Right renal cortex interstitium (tissue), 3 donors: Measurements from ENCODE around the gene CAMP. TPM values are rescaled to one million over a fixed set of nuclear protein-coding genes. Genes with fewer than 3 reads are reported as not detected.
"Not testable (repeated sequence)": the region's sequence is repeated elsewhere in the genome, so short reads cannot be mapped to it uniquely, and the experiment has no call there.

ENCODE experiments used
- DNase-seq, 3 donors: peaks; one replicate each; pipeline ENCODE4 v3.0.0-alpha.2; 2013; ENCODE audit warnings: low read depth in 3 of 3, low spot score in 2 of 3
- polyA plus RNA-seq, 3 donors: library from polyadenylated mRNA; unstranded; fragments of 120-200 nt; gene quantifications; one replicate each; pipeline ENCODE4 v1.2.1, GENCODE V29; 2013; ENCODE audit not compliant: insufficient read length in 3 of 3

The CAMP gene
- polyA plus RNA-seq, 3 donors, result 0.17 to 1.2 (median 0.36) TPM

DNA sequence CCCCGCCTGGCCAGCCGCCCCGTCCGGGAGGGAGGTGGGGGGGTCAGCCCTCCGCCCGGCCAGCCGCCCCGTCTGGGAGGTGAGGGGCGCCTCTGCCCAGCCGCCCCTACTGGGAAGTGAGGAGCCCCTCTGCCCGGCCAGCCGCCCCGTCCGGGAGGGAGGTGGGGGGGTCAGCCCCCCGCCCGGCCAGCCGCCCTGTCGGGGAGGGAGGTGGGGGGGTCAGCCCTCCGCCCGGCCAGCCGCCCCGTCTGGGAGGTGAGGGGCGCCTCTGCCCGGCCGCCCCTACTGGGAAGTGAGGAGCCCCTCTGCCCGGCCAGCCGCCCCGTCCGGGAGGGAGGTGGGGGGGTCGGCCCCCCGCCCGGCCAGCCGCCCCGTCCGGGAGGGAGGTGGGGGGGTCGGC, 11.5 kb upstream of the CAMP start:
- not testable (repeated sequence) for DNase-seq

DNA sequence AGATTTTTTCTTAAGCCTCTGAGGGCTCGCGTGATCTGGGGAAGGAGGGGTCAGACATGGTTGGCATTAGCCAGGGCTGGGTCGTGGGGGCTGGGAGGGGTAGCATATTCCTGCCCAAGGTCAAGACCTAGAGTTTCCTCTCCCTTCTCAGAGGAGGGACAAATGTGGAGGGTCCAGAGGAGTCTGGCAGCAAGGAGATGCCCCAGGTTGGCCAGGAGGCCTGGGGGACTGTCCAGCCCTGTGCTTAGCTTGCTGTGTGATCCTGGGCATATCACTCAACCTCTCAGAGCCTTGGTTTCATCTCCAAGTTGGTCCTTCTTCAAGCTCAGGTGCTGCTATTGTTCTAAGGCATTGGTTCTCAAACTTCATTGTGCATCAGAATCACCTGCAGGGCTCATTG, 9.1 kb upstream of the CAMP start:
- no peak for DNase-seq

DNA sequence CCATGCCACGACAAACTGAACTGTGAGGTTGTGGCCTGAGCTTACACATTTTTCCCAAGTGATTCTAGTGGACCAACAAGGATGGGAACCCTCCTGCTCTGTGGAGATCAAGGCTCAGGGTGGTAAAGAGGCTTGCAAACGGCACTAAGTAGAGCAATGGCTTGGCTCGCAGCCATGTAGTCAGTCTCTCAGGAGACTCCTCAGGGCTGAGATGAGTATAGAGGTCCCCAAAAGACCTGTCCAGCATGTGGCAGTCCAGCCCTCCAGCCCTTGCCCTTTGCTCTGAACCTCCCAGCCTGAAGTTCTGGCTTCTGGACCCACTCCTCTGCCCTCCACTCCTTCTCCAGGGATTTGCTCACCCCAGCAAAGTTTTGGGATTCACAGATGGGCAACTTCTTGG, 8.3 kb upstream of the CAMP start:
- no peak for DNase-seq

DNA sequence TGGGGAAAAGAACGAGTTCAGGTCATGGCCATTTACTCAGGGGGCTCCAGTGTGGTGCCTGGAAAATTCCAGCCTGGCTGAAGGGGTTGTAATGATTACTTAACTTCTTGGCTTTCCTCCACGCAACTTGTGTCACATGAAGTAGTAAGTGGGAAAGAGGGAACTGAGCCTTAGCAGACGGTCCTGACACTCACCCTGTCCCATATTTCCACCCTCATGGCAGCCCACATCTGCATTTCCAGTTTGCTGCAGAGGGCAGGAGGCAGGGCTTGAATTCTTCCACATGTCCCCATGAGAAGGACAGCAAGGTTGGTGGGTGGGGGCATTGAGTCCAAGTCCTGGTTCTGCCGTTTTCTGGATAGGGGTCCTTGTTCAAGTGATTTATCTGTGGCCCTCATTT, 7.8 kb upstream of the CAMP start:
- no peak for DNase-seq

DNA sequence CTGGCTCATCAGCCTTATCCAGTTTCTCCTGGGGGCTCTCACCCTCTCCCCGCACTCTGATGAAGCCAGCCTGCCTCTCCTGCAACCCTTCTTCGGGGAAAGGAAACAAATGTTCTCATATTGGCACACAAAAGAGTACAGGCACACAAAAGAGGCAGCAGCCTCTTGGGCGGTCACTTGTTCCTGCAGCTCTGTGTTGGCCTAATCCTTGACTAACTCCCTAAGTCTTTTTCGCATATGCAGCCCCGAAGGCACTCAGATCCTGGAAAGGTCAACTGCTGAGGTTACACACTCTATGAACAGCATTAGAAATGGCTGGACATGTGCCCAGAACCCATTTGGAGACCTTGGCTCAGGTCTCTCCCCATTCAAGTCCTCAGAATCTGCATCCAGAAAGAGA, 7.4 kb upstream of the CAMP start:
- no peak for DNase-seq

DNA sequence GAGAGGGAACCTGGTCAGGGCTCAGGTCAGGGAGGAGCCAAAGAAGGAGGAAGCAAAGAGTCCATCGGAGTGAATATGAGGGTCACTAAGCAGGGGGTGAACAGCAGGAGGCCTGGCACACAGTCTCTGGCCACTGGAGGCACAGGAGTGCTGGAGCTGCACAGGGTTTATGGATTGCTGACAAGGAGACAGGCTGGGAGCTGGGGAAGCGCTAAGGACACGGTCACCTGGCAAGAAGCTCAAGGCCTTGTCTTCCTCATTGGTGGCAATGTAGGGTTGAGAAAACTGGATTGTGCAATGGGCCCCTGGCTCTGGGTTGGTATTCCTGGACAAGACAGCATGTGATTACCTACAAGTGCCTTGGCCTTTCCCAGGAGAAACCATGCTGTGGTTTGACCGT, 5.8 kb upstream of the CAMP start:
- no peak for DNase-seq

DNA sequence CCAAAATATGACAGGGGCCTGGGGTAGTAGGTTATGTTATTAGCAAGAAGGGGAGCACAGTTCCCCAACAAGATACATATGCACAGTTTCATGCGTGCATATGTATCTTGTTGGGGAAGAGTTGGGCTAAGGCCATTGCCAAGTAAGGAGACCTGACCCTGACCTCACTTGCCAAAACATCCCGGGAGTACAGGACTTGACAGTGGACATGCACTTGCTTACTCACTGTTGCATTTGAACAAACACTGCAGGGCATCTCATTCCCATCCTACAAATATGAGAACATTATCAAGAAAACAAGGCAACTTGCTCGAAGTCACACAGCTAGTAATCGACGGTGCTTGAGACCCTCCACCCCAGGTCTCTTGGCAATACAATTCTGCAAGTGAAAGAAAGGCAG, 4.8 kb upstream of the CAMP start:
- DNase-seq, result no peak

DNA sequence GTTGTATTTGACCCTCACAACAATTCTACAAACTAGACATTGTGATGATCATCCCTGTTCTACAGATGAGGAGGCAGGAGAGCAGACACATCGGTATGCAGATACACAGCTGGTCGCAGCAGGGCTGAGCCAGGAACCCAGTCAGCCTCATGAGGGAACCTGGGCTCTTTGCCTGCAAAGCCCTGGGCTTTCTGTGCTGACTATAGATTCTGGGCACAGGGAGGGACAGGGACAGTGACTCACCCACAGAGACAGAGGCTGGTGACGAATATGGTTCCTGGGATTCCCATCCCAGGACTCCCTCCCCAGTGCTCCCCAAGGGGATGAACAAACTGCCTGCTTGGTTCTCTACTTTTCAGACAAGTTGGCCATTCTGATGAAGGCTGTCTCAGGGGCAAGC, 3.8 kb upstream of the CAMP start:
- no peak for DNase-seq

DNA sequence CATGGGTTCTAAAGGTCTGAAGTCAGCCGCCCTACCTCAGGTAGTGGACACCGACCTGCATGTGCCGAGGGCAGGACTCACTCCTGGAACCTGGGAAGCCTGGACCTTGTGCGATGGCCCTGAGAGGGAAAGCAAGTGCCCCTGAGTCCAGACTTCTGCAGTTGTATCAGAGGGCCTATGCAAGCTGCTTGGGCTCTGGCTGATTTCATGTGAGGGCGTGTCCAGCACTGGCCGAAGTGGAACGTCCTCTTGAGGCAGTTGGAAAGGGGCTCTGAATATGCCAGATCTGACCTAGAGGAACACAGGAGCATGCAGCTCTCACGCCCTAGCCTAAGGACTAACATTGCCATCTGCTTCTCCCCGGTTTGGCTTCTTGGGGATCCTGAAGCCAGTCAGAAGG, 2.5 kb upstream of the CAMP start:
- DNase-seq, result no peak

DNA sequence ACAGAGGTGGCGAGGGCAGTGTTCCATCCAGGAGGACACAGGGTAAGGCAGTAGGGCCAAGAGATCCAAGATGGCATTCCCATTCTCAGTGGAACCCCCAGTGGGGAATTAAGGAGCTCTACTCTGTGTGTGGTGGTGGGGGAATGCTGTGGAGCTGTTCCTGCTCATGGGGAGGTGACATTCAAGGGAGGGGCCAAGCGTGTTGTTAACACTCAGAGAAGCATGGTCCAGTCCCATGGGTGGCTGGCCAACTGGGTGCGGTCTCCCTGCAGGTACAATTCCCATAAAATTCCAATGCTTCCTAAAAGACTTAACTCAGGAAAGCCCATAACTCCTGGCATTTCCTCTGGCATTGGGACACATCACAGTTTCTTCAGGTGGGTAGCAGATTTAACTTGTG, 2.3 kb downstream of the CAMP start:
- no peak for DNase-seq

DNA sequence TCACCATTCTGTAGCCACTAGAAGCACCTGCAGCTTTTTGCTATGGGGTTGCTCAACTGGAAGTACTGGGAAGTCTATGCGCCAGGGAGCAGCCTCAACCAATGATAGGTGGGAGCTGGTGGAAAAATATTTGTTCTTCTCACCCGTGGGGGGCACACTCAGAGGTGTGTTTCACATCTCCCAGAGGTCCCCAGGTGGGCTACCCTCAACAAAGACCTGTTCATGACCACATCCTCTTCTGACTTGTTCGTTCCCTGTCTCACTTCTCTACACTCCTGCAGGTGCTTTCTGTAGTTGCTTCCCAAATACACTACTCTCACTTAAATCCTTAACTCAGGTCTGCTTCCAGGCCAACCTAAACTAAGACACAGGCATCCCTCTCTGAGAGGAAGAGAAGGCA, 3.6 kb downstream of the CAMP start:
- DNase-seq, result no peak

DNA sequence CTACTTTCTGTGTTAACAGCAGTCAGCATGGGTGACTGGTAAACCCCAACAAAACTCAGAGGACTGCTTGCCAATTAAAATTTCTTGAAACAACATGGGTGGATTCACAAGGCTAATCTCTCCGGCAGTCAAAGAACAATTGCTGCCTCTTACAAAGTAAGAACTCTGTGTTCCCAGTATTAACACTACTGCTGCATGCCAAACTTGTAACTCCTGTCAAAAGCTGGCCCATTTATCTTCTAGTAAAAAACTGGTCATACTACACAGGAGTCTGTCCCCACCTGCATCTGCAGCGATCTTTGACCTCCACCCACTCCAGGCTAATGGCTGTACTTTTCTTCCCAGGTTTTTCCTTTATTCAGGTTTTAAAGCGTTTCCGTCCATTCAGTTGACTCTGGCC, 8.9 kb downstream of the CAMP start:
- DNase-seq, result no peak

DNA sequence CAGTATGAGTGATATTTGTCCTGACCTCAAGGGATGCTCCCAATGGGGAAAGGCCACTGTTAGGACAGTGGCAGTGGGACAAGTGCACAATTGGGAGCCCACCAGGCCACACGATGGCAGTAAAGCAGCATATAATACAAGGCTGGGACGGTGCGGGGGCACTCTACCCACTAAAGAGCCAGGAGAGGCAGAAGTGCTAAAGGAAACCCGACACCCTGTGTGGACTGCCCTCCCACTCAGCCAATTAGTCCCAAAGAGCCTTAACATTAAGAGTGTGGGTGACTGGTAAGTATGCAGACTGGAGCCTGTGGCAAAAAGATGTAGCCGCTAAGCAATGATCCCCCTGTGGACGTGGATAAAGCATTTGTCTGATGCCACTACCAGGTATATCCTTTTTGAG, 9.4 kb downstream of the CAMP start:
- DNase-seq, result peak in 1 of 3 donors; percentile 65

DNA sequence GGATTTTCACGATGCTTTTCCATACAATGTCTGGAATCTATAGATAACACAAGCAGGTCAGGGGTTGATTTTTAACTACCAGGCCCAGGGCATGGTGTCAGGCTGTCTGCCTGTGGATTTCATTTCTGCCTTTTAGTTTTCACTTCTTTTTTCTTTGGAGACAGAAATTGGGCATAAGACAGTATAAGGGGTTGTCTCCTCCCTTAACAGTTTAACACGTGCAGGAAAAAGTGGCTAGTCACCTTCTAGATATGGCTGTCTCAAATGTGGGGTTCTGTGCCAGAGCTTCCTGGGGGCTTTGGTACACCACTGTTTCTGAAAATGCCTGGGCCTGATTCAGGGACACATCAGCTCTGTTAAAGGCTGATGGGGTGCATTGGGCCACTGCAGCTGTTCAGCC, 10.2 kb downstream of the CAMP start:
- DNase-seq, result no peak

DNA sequence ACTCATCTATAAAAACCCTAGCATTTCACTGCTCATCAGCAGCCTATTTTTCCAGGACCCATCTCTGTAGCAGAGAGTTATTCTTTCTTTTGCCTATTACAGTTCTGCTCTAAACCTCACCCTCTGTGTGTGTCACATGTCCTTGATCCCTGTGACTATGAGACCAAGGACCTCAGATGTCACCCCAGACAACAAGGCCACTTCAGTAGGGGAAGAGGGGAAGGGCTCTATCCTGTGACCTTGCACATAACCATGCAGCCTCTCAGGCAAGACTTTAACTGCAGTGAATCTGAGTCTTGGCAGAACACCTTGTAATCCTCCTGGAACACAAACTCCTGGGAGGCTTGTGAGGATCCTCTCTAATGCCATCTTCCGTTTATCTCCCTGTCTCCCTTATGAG, 13.2 kb downstream of the CAMP start:
- DNase-seq, result no peak

DNA sequence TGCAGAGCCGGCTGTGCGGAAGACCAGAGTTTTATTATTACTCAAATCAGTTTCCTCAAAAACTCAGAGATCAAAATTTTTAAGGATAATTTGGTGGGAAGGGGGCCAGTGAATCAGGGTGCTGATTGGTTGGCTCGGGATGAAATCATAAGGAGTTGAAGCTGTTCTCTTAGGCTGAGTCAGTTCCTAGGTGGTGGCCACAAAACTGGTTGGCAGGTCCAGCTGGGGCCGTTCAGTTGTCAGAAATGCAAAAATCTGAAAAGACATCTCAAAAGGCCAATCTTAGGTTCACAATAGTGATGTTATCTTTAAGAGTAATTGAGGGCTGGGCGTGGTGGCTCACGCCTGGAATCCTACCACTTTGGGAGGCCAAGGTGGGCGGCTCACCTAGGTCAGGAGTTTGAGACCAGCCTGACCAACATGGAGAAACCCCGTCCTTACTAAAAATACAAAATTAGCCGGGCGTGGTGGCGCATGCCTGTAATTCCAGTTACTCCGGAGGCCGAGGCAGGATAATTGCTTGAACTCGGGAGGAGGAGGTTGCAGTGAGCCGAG, 15.3 kb downstream of the CAMP start:
- DNase-seq, result no peak

DNA sequence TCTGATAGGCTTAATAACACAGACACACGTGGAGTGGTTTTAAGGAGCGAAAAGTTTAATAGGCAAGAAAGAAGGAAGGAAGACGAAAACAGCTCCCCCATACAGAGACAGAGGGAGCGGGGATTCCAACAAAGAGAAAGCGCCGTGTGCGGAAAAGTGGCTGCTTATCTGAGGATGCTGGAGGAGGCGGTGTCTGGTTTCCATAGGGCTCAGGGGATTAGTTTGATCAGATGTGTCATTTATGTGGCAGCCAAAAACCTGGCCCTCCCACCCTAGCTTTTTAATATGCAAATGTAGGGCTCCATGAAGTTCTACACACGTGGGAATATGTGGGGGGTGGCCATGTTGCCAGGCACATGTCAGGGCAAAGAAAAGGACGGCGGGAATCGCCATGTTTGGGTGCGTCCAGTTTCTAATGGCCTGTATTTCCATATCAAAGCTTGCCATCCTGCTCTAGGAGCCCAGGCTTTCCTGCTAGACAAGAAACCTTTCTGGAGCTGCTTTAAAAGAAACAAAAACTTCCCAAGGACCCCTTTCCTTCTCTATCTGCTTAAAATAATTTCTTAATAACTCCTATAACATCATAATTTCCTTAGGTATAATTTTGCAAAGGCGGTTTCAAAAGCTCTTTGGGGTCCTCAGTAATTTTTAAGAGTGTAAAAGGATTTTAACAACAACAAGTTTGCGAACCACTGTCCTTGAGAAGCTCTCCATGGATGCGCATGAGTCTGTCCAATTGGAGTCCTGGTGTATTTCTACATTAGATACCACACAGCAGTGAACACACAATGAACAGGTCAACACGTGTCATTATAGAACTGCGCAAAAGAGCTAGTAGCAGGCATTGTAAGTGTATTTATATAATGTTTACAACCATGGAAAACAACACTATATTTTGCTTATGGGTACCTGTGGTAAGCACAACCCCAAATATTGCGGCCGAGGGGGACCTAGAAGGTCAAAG, 17.0 kb downstream of the CAMP start:
- DNase-seq, result no peak

DNA sequence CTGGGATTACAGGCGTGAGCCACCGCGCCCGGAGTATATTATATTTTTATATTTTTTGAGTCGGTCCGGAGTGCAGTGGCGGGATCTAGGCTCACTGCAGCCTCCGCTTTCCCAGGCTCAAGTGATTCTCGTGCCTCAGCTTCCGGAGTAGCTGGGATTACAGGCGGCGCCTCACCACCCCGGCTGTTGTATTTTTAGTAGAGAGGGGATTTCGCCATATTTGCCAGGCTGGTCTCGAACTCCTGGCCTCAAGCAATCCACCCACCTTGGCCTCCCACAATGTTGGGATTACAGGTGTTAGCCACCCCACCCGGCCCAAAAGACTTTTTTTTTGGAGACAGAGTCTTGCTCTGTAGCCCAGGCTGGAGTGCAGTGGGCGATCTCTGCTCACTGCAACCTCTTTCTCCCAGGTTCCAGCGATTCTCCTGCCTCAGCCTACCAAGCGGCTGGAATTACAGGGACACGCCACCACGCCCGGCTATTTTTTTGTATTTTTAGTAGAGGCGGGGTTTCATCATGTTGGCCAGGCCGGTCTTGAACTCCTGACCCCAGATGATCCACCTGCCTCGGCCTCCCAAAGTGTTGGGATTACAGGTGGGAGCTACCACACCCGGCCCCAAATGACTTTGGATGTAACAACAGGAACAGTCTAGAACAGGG, 18.6 kb downstream of the CAMP start:
- no peak for DNase-seq

DNA sequence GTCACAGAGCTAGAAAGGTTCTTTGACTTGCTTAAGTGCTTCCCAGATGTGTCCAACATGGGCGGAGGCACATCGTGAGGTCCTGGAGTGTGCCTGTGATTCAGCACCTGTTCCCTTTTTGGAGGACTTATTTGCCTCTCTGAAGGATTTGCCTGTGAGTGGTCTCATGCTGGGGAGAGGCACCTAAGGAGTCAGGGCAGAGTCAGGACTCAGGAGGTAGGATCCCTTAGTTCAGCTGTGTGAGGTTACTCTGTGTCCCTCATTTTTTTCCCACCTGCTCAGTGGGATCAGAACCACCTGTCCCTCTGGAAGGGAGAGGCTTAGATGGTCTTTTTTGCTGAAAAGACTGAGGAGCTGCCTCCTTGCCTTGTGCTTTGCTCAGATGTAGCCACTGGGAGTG, 20.6 kb downstream of the CAMP start:
- no peak for DNase-seq

DNA sequence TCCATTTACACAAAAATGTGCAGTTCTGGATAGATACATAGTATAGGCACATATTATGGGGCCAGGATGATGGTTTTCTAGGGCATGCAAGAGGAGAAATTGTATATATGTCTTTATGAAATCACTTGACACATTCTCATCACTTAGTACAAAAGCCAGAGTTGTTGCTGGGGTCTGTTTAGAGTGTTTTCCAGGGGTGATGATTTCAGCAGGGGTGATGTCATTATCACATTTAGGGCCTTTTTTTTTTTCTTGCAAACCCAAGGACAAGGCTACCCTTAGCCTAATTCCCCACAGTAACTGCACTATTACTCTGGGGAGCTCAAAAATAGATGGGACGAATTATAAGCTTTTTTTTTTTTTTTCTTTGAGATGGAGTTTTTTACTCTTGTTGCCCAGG, 21.2 kb downstream of the CAMP start:
- DNase-seq, result no peak

DNA sequence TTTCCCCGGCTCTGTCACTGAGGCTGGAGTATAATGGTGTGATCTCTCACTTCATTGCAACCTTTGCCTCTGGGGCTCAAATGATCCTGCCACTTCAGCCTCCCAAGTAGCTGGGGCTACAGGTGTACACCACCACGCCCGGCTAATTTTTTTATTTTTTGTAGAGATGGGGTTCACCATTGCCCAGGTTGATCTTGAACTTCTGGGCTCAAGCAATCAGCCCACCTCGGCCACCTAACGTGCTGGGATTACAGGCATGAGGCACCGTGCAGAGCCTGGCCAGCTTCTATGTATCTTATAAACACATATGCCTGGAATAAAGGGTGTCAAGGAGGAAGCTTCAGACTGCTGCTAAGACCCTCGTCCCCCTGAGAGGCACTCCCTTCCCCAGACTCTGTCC, 21.8 kb downstream of the CAMP start:
- no peak for DNase-seq

DNA sequence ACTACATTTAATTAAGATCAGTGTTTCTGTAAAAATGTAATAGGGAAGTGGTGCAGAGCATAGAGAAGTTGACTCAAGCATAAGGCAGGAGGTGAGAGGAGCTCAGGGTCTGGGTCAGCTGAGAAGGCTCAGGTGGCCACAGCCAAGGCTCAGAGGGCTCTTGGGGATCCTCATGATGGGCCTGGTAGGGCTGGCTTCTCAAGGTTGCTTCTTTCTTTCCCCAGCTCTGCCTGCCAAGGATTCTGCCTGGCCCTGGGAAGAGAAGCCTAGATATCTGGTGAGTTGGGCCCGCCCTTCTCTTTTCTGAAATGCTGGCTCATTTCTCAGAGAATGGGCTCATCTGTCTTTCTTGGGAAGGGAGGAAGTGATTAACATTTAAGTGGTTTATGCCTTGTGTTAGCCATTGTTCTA, 24.1 kb downstream of the CAMP start:
- DNase-seq, result no peak
